Measurements from ENCODE around the gene SERPINB10. TPM values are rescaled to one million over a fixed set of nuclear protein-coding genes. Genes with fewer than 3 reads are reported as not detected.

The SERPINB10 gene
- total RNA-seq, 1 experiment from 2014 or later, result not detected

DNA sequence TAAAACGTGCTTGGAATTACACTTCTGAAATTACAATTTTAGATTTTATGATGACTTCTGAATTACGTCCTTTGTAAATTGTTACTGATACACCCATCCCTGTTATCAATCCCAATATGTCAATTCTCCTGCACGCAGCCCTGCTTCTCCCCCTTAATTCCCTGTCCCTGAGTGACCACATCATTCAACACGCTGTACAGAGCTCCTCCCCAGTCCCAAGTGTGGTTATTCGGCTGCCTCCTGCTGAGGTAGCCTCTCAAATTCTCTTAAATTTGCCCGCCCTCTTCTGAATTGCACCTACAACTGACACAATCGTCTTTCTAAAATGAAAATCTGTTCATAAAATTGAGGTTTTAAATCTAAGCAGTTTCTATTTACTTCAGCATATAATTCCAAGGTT lies 72.3 kb downstream of the SERPINB10 start:
- no peak overlapping the region for H3K4me2 ChIP-seq (ENCODE audit: low read length)
- no peak overlapping the region for H3K9ac ChIP-seq (ENCODE audit: low read length)
- no peaks in the 10 kb centered on the region for H3K36me3 ChIP-seq (ENCODE audit: control insufficient read depth in 1 of 2, insufficient read depth in 2 of 2, low read length in 2 of 2)
- ChIA-PET CTCF (no interaction called here), POLR2A (no interaction called here), RAD21 (ENCODE audit: low non-redundant PET in 1 of 2, low total read pairs in 2 of 2, uncharacterized antibody in 2 of 2, unreplicated experiment in 2 of 2) (no interaction called here)
- no peak overlapping the region for H3K4me3 ChIP-seq (replicated peaks in 1 of 2; ENCODE audit: low read depth in 1 of 2, low read length in 2 of 2)
- DNase-seq (ENCODE audit: low read depth, low spot score) (no peak), ATAC-seq (no peak)
- intact Hi-C loops (cut with micrococcal nuclease), result no loop called here
- H3K27me3 ChIP-seq (ENCODE audit: insufficient read depth, low read length), result no peaks in the 10 kb centered on the region
- no peaks in the 10 kb centered on the region for H3K9me2 ChIP-seq (ENCODE audit: insufficient read depth)
- no peaks in the 10 kb centered on the region for H3K79me2 ChIP-seq (ENCODE audit: insufficient read depth, low read length)
- no peaks in the 10 kb centered on the region for H4K20me1 ChIP-seq (ENCODE audit: insufficient read depth)
- H3K9me3 ChIP-seq (ENCODE audit: control insufficient read depth in 1 of 2, insufficient read depth in 1 of 2, low read depth in 1 of 2, low read length in 2 of 2), result no peaks in the 10 kb centered on the region
- TF ChIP-seq EZH2 (IDR thresholded peaks at IDR 0.05) (no peak), ELF1 (IDR thresholded peaks at IDR 0.05; ENCODE audit: borderline replicate concordance, low read depth) (no peak), CBX3 (IDR thresholded peaks at IDR 0.05; ENCODE audit: low read depth) (no peak), RAD21 (IDR thresholded peaks at IDR 0.05; ENCODE audit: low read depth) (no peak), POLR2AphosphoS5 (IDR thresholded peaks at IDR 0.05; ENCODE audit: low read depth, low read length) (no peak), SIN3A (IDR thresholded peaks at IDR 0.05; ENCODE audit: low read depth) (no peak), SP1 (IDR thresholded peaks at IDR 0.05; ENCODE audit: low read depth) (no peak), ZNF274 (IDR thresholded peaks at IDR 0.05; ENCODE audit: low read depth, low read length) (no peak), EGR1 (IDR thresholded peaks at IDR 0.05; ENCODE audit: low read depth) (no peak)
- H3K4me1 ChIP-seq (ENCODE audit: control insufficient read depth in 1 of 2, insufficient read depth in 2 of 2, low read length in 2 of 2), result peaks cover 0 to 6% of the 10 kb centered on the region in 2 experiments; a peak in 3 of 4 replicates
- H3K27ac ChIP-seq (ENCODE audit: low read depth, low read length), result no peak overlapping the region
- no peak overlapping the region for H2AFZ ChIP-seq (ENCODE audit: low read depth, low read length, poor library complexity, severe bottlenecking)
- no TSS peak for BruUV-seq (replicated peaks)

DNA sequence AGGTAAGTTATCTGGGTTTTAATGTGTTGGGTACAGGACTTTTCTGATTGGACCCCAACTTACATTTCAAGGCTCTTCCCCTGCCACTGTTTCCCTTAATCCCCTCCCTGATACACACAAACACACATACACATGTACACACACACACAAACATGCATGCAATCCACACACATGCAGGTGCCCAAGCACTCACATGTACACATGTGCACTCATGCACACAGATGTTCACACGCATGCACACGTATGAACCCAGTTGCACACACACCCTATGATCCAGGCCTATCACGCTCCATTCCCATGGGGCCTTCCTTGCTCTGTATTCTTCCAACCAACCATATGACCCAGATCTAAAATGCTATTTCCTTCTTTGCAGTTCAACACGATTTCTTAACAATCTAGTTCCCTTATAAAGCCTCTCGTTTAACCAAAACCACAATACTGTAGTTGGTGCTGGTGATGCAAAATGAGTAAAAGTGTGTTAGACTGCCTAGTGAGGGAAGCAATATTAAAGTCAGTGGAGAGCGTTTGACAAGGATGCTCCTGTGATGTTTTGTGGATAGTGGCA lies 73.2 kb downstream of the SERPINB10 start:
- Histone ChIP-seq H3K4me3 (replicated peaks in 1 of 2; ENCODE audit: low read depth in 1 of 2, low read length in 2 of 2) (no peak overlapping the region), H3K9ac (ENCODE audit: low read length) (no peak overlapping the region), H3K9me3 (ENCODE audit: control insufficient read depth in 1 of 2, insufficient read depth in 1 of 2, low read depth in 1 of 2, low read length in 2 of 2) (no peaks in the 10 kb centered on the region), H4K20me1 (ENCODE audit: insufficient read depth) (no peaks in the 10 kb centered on the region), H3K4me1 (ENCODE audit: control insufficient read depth in 1 of 2, insufficient read depth in 2 of 2, low read length in 2 of 2) (peaks cover 0 to 6% of the 10 kb centered on the region in 2 experiments; a peak in 3 of 4 replicates), H3K27me3 (ENCODE audit: insufficient read depth, low read length) (no peaks in the 10 kb centered on the region), H3K9me2 (ENCODE audit: insufficient read depth) (no peaks in the 10 kb centered on the region), H3K27ac (ENCODE audit: low read depth, low read length) (no peak overlapping the region), H2AFZ (ENCODE audit: low read depth, low read length, poor library complexity, severe bottlenecking) (no peak overlapping the region), H3K36me3 (ENCODE audit: control insufficient read depth in 1 of 2, insufficient read depth in 2 of 2, low read length in 2 of 2) (no peaks in the 10 kb centered on the region), H3K79me2 (ENCODE audit: insufficient read depth, low read length) (no peaks in the 10 kb centered on the region), H3K4me2 (ENCODE audit: low read length) (no peak overlapping the region)
- POLR2A ChIA-PET, result no interaction called here
- DNase-seq (ENCODE audit: low read depth, low spot score), result no peak
- CTCF ChIA-PET, result no interaction called here
- no peak for ATAC-seq
- no TSS peak for BruUV-seq (replicated peaks)
- RAD21 ChIA-PET (ENCODE audit: low non-redundant PET in 1 of 2, low total read pairs in 2 of 2, uncharacterized antibody in 2 of 2, unreplicated experiment in 2 of 2), result no interaction called here
- intact Hi-C loops (cut with micrococcal nuclease), result no loop called here
- TF ChIP-seq ZFX (IDR thresholded peaks at IDR 0.05) (no peak), ELF1 (IDR thresholded peaks at IDR 0.05; ENCODE audit: borderline replicate concordance, low read depth) (no peak), EZH2phosphoT487 (IDR thresholded peaks at IDR 0.05; ENCODE audit: borderline replicate concordance) (no peak), JUND (IDR thresholded peaks at IDR 0.05) (no peak), SIN3A (IDR thresholded peaks at IDR 0.05; ENCODE audit: low read depth) (no peak), POLR2A (IDR thresholded peaks at IDR 0.05; ENCODE audit: borderline replicate concordance, extremely low read depth, insufficient read depth, insufficient read length) (no peak), EGR1 (IDR thresholded peaks at IDR 0.05; ENCODE audit: low read depth) (no peak), CBX3 (IDR thresholded peaks at IDR 0.05; ENCODE audit: low read depth) (no peak), ZNF274 (IDR thresholded peaks at IDR 0.05; ENCODE audit: low read depth, low read length) (no peak), SP1 (IDR thresholded peaks at IDR 0.05; ENCODE audit: low read depth) (no peak), EZH2 (IDR thresholded peaks at IDR 0.05) (no peak), CEBPB (IDR thresholded peaks at IDR 0.05; ENCODE audit: low read depth) (no peak), POLR2AphosphoS5 (IDR thresholded peaks at IDR 0.05; ENCODE audit: low read depth, low read length) (no peak)
- TF ChIP-seq, protein P1, sequence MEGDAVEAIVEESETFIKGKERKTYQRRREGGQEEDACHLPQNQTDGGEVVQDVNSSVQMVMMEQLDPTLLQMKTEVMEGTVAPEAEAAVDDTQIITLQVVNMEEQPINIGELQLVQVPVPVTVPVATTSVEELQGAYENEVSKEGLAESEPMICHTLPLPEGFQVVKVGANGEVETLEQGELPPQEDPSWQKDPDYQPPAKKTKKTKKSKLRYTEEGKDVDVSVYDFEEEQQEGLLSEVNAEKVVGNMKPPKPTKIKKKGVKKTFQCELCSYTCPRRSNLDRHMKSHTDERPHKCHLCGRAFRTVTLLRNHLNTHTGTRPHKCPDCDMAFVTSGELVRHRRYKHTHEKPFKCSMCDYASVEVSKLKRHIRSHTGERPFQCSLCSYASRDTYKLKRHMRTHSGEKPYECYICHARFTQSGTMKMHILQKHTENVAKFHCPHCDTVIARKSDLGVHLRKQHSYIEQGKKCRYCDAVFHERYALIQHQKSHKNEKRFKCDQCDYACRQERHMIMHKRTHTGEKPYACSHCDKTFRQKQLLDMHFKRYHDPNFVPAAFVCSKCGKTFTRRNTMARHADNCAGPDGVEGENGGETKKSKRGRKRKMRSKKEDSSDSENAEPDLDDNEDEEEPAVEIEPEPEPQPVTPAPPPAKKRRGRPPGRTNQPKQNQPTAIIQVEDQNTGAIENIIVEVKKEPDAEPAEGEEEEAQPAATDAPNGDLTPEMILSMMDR (IDR thresholded peaks at IDR 0.05 in 2 of 3, conservative IDR thresholded peaks at IDR 0.05 in 1 of 3; ENCODE audit: borderline replicate concordance in 1 of 3, insufficient read depth in 1 of 3, low read depth in 2 of 3, low read length in 2 of 3), result no peak
- TF ChIP-seq, protein P2, sequence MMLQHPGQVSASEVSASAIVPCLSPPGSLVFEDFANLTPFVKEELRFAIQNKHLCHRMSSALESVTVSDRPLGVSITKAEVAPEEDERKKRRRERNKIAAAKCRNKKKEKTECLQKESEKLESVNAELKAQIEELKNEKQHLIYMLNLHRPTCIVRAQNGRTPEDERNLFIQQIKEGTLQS (IDR thresholded peaks at IDR 0.05), result no peak
- TF ChIP-seq, protein P3, sequence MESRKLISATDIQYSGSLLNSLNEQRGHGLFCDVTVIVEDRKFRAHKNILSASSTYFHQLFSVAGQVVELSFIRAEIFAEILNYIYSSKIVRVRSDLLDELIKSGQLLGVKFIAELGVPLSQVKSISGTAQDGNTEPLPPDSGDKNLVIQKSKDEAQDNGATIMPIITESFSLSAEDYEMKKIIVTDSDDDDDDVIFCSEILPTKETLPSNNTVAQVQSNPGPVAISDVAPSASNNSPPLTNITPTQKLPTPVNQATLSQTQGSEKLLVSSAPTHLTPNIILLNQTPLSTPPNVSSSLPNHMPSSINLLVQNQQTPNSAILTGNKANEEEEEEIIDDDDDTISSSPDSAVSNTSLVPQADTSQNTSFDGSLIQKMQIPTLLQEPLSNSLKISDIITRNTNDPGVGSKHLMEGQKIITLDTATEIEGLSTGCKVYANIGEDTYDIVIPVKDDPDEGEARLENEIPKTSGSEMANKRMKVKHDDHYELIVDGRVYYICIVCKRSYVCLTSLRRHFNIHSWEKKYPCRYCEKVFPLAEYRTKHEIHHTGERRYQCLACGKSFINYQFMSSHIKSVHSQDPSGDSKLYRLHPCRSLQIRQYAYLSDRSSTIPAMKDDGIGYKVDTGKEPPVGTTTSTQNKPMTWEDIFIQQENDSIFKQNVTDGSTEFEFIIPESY (IDR thresholded peaks at IDR 0.05; ENCODE audit: extremely low read depth, insufficient replicate concordance, low read length), result no peak
